GM23248 (cell line): ENCODE measurements around the gene MYBPH.

Experiments
- EZH2 ChIP-seq: fragments of 200-600 bp; sonication (generic); IDR thresholded peaks from 2 replicates; pipeline ENCODE4 v1.6.1; 2018; ENCODE audit warnings: antibody characterized with exemption, mild to moderate bottlenecking; ENCODE audit not compliant: insufficient read depth, poor library complexity, severe bottlenecking
- EZH2phosphoT487 ChIP-seq: fragments of 200-600 bp; sonication (generic); IDR thresholded peaks from 2 replicates; pipeline ENCODE4 v1.6.1; 2018; ENCODE audit warnings: antibody characterized with exemption, moderate library complexity, mild to moderate bottlenecking, low read depth; ENCODE audit not compliant: insufficient read depth

DNA sequence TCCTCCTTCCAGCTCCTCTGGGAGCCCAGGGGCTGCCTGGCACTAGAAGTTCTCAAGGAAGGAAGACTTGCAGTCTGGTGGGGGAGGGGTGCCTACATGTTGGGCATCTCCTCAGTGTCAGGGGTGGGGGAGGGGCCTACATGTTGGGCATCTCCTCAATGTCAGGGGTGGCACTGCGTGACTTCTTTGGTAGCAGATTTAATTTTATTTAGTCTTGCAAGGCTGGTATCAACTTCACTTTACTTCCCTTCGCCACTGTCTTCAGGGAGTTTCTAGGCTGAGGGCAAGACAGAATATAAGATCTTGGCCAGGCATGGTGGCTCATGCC is 29.6 kb downstream of the MYBPH start:
- TF ChIP-seq EZH2 (no peak), EZH2phosphoT487 (no peak)
